GM19043 (cell line): ENCODE measurements around the gene TMEM178A.

Source experiments
- ATAC-seq: cut with Tn5 transposase; IDR thresholded peaks from one replicate; pipeline ENCODE4 v1.9.1; 2021; ENCODE audit warnings: low read depth; ENCODE audit not compliant: unreplicated experiment

Gene TMEM178A

GRCh38 chr2:39673018-39673417, 7.3 kb downstream of the TMEM178A start:
- no peak for ATAC-seq

DNA sequence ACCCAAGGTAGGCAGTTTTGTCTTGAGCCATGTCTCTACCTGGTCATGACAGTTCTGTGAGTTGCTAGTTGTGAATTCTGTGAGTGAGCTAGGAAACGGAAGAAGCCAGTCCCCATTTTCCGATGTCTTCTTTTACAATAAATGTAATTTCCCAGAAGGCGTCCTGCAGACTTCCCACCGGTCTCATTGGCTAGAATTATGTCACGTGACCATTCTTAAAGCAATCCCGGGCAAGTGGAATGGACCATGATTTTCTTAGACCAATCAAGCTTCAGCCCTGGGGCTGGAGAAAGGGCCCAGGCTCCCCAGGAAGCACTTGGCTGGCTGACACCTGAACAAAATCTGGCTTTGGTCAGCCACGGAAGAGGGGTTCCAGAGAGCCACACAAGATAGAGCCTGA, 10.6 kb downstream of the TMEM178A start:
- ATAC-seq, result no peak

DNA sequence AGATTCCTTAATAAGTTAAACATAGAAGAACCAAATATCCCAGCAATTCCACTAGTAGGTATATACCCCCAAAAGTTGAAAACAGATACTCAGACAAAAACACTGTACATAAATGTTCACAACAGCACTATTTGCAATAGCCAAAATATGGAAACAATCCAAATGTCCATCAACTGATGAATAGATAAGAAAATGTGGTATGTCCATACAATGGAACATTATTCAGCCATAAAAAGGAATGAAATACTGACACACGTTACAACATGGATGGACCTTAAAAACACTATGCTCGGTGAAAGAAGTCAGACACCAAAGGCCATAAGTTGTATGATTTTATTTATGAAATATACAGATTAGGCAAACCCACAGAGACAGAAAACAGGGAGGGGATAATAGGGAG, 12.5 kb downstream of the TMEM178A start:
- no peak for ATAC-seq

- no peak for ATAC-seq
Observed at GRCh38 chr2:39679805-39680204, 14.1 kb downstream of the TMEM178A start.

GRCh38 chr2:39682066-39682692, 16.5 kb downstream of the TMEM178A start:
- no peak for ATAC-seq

DNA sequence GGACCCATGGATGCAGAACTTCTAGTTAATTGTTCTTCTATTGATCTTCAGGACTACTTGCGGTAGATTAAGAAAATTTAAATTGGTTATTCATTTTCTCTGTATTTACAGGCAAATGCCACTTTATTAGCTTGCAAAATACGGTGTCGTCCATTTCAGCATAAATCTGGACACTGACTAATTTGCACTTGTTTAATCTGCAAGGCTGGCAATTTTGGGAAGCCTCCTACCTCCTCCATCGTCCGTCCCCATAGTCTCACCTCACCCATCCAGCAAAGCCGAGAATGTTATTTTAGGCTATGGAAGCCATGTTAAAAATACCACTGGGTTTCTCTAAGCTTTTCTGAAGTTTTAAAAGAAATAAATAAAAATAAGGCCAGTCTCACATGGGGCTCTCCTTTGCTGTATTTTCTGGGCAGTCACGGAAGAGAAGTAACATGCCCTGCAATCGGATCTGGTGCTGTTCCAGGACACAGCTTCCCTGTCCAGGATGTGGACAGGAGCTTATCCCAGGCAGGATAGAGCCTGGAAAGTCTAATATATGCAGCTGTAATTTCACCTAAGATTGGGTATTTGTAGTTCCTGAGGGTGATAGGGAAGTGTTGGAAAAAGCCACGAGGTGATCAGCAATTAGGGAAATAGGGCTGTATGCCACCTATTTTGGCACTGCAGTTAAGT, 17.4 kb downstream of the TMEM178A start:
- no peak for ATAC-seq

DNA sequence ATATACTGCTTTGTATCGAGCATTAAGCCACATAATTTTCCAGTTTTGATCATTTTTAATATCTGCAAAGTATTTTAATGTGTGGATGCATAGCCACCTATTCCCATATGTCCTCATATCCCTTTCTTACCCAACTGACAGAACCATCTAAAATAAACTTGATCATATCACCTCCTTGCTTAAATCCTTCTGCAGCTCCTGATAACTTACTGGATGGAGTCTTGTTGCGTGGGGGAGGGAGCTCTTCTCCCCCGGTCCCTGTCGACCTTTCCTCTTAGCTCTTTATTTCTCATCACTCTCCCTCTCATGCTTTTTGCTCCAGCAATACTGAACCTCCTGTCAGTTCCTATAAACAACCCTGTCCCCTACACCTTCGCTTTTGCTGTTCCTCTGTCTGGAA, 18.7 kb downstream of the TMEM178A start:
- no peak for ATAC-seq

GRCh38 chr2:39685126-39685525, 19.4 kb downstream of the TMEM178A start:
- no peak for ATAC-seq

DNA sequence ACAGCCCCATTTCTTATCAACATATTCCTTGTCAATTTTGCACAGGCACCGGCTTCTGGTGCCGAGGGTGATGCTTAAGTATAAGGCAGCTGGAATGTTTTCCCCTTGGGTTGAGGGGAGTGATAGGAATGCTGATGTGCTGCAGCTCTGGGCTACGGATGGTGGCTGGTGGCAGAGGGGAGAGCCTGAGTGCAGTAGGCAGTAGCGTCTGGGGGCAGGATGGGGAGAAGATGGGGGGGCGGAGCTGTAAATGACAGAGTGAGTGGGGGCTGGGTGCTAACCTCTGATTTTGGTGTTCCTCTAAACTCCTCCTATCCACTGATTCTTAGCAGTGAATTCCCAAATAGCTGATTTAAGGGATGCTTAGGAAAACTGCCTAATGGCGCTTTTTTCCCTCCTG, 20.7 kb downstream of the TMEM178A start:
- no peak for ATAC-seq

- ATAC-seq, result no peak
Observed at GRCh38 chr2:39688181-39688580, 22.5 kb downstream of the TMEM178A start.

DNA sequence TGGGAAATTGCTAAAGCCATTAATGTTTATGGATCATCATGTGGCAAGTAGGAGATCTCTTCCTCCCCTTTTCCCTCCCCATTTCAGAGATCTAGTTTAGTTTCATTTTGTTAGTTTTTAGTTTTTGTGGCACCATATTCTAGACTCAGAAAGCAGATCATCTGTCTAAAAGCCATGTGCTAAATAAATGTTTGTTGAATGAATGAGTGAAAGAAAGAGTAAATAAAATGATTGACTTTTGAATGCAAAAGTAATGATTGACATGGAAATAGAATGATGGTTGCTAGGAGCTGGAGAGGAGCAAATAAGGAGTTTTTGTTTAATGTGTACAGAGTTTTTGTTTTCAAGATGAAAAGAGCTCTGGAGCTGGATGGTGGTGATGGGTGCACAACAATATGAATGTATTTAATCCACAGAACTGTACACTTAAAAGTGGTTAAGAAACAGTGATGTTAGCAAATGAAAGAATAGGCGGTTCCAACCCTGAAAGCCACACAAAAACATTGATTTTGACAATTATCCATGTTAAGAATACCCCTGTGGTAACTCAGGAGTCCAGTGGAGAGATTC, 23.6 kb downstream of the TMEM178A start:
- ATAC-seq, result no peak

- ATAC-seq, result no peak
Observed at GRCh38 chr2:39689876-39690275, 24.2 kb downstream of the TMEM178A start.

DNA sequence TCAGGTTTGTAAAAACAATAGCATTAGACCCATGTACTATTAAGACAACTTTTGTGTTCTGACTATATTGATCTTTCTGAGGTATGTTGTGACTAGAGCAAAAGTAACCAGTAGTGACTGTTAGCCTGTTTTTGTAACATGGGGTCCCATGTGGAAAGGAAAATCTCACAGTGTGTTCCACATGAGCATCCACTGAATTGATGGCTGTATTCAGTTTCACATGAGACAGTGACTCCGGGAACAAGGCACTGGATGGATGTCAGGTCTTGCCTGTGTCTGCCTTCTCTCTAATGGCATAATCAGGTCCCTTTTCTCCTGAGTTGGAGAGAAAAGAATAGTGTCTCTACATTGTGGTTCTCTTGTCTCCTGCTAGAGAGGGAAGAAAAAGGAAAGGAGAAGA, 27.5 kb downstream of the TMEM178A start:
- no peak for ATAC-seq

DNA sequence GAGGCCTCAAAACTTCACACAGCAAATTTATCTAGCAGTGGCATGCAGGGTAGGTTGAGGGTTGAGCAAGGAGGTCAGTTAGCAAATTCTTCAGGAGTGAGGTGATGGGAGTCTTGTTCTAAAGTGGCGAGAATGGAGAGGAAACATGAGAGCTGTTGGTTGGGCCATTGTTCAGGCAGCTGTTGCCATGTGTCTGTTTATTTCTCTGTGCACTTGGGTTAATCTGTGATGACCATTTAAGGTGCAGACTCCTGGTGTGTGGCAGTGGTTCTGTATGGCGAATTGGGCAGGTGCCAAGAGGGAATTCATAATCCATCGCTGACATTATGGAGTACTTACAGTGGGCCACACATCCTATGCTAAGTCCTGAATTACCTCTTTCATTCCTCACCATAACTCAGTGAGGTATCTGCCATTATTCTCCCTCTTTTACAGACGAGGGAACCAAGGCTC, 30.4 kb downstream of the TMEM178A start:
- no peak for ATAC-seq

DNA sequence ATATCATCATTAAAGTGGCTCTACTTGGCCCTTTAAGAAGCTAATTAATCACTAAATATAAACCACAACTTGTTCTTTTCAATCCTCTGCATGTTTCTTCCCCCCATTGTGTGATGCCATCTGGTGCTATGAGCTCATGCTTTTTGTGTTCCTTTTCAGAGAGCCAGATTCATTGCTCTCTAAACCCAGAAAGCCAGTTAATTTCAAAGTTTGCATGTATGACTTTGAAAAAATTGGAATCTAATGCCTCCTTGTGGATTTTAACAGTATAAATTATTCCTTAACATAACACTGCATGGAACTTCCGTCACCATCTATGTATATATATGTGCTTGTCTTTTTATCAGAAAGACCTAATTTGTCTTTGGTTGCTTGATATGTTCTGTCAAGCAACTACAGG, 31.1 kb downstream of the TMEM178A start:
- no peak for ATAC-seq

GRCh38 chr2:39697454-39697853, 31.7 kb downstream of the TMEM178A start:
- ATAC-seq, result no peak

DNA sequence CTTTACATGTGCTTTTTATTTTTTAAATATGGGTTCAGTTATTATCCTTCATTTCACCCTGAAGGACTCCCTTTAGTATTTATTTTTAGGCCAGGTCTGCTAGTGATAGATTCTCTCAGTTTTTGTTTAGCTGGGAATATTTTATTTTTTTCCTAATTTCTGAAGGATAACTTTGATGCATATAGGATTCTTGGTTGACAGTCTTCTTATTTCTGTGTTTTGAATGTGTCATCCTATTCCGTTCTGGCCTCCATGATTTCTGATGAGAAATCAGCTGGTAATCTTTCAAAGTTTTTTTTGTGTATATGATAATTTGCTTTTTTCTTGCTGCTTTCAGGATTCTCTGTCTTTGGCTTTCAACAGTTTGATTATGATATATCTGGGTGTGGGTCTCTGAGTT, 35.4 kb downstream of the TMEM178A start:
- no peak for ATAC-seq

DNA sequence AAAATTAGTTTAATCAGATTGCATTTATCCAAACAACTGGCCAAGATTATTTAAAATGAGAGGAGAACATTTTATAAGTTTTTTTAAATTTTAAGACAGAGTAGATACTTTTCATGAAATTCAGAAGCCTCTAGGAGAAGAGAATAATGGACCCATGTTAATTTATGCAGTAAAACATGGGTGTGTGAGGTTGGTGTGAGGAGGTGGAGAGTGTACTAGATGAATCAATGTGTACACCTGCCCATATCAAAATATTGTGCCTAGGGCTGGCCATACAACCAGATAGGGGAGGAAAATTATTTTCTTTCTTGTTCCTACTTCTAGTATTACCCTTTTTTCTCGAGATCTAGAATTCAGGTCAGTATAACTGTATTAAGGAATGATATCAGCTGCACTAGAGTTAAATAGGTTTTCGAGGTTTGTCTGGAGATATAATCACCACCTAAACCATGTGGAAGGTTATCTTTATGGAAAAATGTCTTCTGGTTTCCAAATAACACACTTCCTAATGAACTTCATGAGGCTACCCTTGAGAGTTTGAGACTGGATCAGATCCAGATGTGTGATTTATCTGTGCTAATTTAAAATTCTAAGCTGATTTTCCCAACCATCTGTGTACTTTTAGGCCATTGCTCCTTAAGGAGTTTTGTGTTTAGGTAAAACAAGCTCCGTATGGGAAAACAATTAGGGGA, 37.6 kb downstream of the TMEM178A start:
- no peak for ATAC-seq

GRCh38 chr2:39704540-39704939, 38.8 kb downstream of the TMEM178A start:
- no peak for ATAC-seq

GRCh38 chr2:39705638-39706037, 39.9 kb downstream of the TMEM178A start:
- no peak for ATAC-seq

GRCh38 chr2:39706312-39706711, 40.6 kb downstream of the TMEM178A start:
- no peak for ATAC-seq

GRCh38 chr2:39706945-39707344, 41.2 kb downstream of the TMEM178A start:
- no peak for ATAC-seq
